GM12892 (cell line): ENCODE data around the gene NT5DC4.

Source experiments
- POLR2A ChIP-seq: IDR thresholded peaks from 2 replicates; pipeline ENCODE4 v1.6.1; 2011; ENCODE audit warnings: low read depth, low read length, control low read depth
- POLR2AphosphoS5 ChIP-seq: IDR thresholded peaks from 2 replicates; pipeline ENCODE4 v1.6.1; 2011; ENCODE audit warnings: low read depth, low read length, control low read depth
- TAF1 ChIP-seq: IDR thresholded peaks from 2 replicates; pipeline ENCODE4 v1.6.1; 2011; ENCODE audit warnings: low read depth, mild to moderate bottlenecking, control low read depth, low read length, borderline replicate concordance

GRCh38 chr2:112723995-112724394, 3.2 kb downstream of the NT5DC4 start:
- TF ChIP-seq POLR2A: no peak
- no peak for TF ChIP-seq TAF1
- TF ChIP-seq POLR2AphosphoS5: no peak
